Measurements from ENCODE around the gene TSPAN5.

TSPAN5 gene

GRCh38 chr4:98568941-98569663 lies 89.3 kb downstream of the TSPAN5 start:
- H3K36me3 Mint-ChIP-seq (ENCODE audit: low read depth): peaks cover 11% of the 10 kb centered on the region

GRCh38 chr4:98567611-98568010 lies 90.8 kb downstream of the TSPAN5 start:
- H3K9me3 Mint-ChIP-seq: no peaks in the 10 kb centered on the region
- H3K36me3 Mint-ChIP-seq (ENCODE audit: low read depth): peaks cover 5% of the 10 kb centered on the region
- H3K4me3 Mint-ChIP-seq: no peak overlapping the region
- no peak overlapping the region for H3K27ac Mint-ChIP-seq
- no peak for DNase-seq (ENCODE audit: low spot score)
- H3K4me1 Mint-ChIP-seq (ENCODE audit: low read depth): peaks cover 20% of the 10 kb centered on the region
- H3K27me3 Mint-ChIP-seq (ENCODE audit: low read depth): no peaks in the 10 kb centered on the region

More at GRCh38 chr4:98568941-98569663, 89.3 kb downstream of the TSPAN5 start:
- Mint-ChIP-seq H3K4me3 (no peak overlapping the region), H3K9me3 (no peaks in the 10 kb centered on the region), H3K27ac (no peak overlapping the region), H3K27me3 (ENCODE audit: low read depth) (no peaks in the 10 kb centered on the region), H3K4me1 (ENCODE audit: low read depth) (peaks cover 20% of the 10 kb centered on the region)
- DNase-seq (ENCODE audit: low spot score): no peak

GRCh38 chr4:98566361-98567008 lies 91.9 kb downstream of the TSPAN5 start:
- Mint-ChIP-seq H3K36me3 (ENCODE audit: low read depth) (peaks cover 7% of the 10 kb centered on the region), H3K4me1 (ENCODE audit: low read depth) (peaks cover 14% of the 10 kb centered on the region), H3K27me3 (ENCODE audit: low read depth) (no peaks in the 10 kb centered on the region), H3K27ac (no peak overlapping the region), H3K9me3 (no peaks in the 10 kb centered on the region), H3K4me3 (no peak overlapping the region)
- no peak for DNase-seq (ENCODE audit: low spot score)

GRCh38 chr4:98565681-98566301 lies 92.6 kb downstream of the TSPAN5 start:
- H3K9me3 Mint-ChIP-seq: no peaks in the 10 kb centered on the region
- no peak overlapping the region for H3K27ac Mint-ChIP-seq
- no peak for DNase-seq (ENCODE audit: low spot score)
- H3K36me3 Mint-ChIP-seq (ENCODE audit: low read depth): peaks cover 7% of the 10 kb centered on the region
- H3K4me3 Mint-ChIP-seq: no peak overlapping the region
- H3K27me3 Mint-ChIP-seq (ENCODE audit: low read depth): no peaks in the 10 kb centered on the region
- peaks cover 11% of the 10 kb centered on the region for H3K4me1 Mint-ChIP-seq (ENCODE audit: low read depth)

- Mint-ChIP-seq H3K4me1 (ENCODE audit: low read depth) (peaks cover 5% of the 10 kb centered on the region), H3K4me3 (no peak overlapping the region), H3K27me3 (ENCODE audit: low read depth) (no peaks in the 10 kb centered on the region), H3K27ac (no peak overlapping the region), H3K36me3 (ENCODE audit: low read depth) (peaks cover 7% of the 10 kb centered on the region), H3K9me3 (no peaks in the 10 kb centered on the region)
- DNase-seq (ENCODE audit: low spot score): no peak
Measured at GRCh38 chr4:98564852-98565251, 93.6 kb downstream of the TSPAN5 start.

GRCh38 chr4:98560321-98560720 lies 98.1 kb downstream of the TSPAN5 start:
- Mint-ChIP-seq H3K4me3 (no peak overlapping the region), H3K27ac (no peak overlapping the region), H3K36me3 (ENCODE audit: low read depth) (peaks cover 1% of the 10 kb centered on the region), H3K4me1 (ENCODE audit: low read depth) (peaks cover 3% of the 10 kb centered on the region), H3K27me3 (ENCODE audit: low read depth) (no peaks in the 10 kb centered on the region), H3K9me3 (no peaks in the 10 kb centered on the region)
- no peak for DNase-seq (ENCODE audit: low spot score)

- Mint-ChIP-seq H3K4me3 (no peak overlapping the region), H3K27ac (no peak overlapping the region), H3K9me3 (no peaks in the 10 kb centered on the region), H3K36me3 (ENCODE audit: low read depth) (peaks cover 7% of the 10 kb centered on the region), H3K4me1 (ENCODE audit: low read depth) (peaks cover 6% of the 10 kb centered on the region), H3K27me3 (ENCODE audit: low read depth) (no peaks in the 10 kb centered on the region)
- DNase-seq (ENCODE audit: low spot score): no peak
Measured at GRCh38 chr4:98558471-98559169, 99.8 kb downstream of the TSPAN5 start.

- Mint-ChIP-seq H3K27ac (no peak overlapping the region), H3K4me1 (ENCODE audit: low read depth) (peaks cover 8% of the 10 kb centered on the region), H3K36me3 (ENCODE audit: low read depth) (peaks cover 10% of the 10 kb centered on the region), H3K9me3 (peaks cover under 1% of the 10 kb centered on the region), H3K4me3 (no peak overlapping the region), H3K27me3 (ENCODE audit: low read depth) (no peaks in the 10 kb centered on the region)
- no peak for DNase-seq (ENCODE audit: low spot score)
Measured at GRCh38 chr4:98557194-98557892, 101.1 kb downstream of the TSPAN5 start.

GRCh38 chr4:98556451-98556850 lies 102.0 kb downstream of the TSPAN5 start:
- peaks cover 13% of the 10 kb centered on the region for H3K4me1 Mint-ChIP-seq (ENCODE audit: low read depth)
- H3K27ac Mint-ChIP-seq: no peak overlapping the region
- peaks cover 7% of the 10 kb centered on the region for H3K9me3 Mint-ChIP-seq

GRCh38 chr4:98555798-98556445 lies 102.5 kb downstream of the TSPAN5 start:
- no peak for DNase-seq (ENCODE audit: low spot score)
- peaks cover 20% of the 10 kb centered on the region for H3K36me3 Mint-ChIP-seq (ENCODE audit: low read depth)
- H3K9me3 Mint-ChIP-seq: peaks cover 11% of the 10 kb centered on the region
- no peak overlapping the region for H3K4me3 Mint-ChIP-seq
- H3K27me3 Mint-ChIP-seq (ENCODE audit: low read depth): no peaks in the 10 kb centered on the region
- peaks cover 13% of the 10 kb centered on the region for H3K4me1 Mint-ChIP-seq (ENCODE audit: low read depth)
- H3K27ac Mint-ChIP-seq: no peak overlapping the region

More at GRCh38 chr4:98556451-98556850, 102.0 kb downstream of the TSPAN5 start:
- no peak for DNase-seq (ENCODE audit: low spot score)
- Mint-ChIP-seq H3K27me3 (ENCODE audit: low read depth) (no peaks in the 10 kb centered on the region), H3K4me3 (no peak overlapping the region), H3K36me3 (ENCODE audit: low read depth) (peaks cover 16% of the 10 kb centered on the region)

- no peak overlapping the region for H3K27ac Mint-ChIP-seq
- peaks cover 20% of the 10 kb centered on the region for H3K4me1 Mint-ChIP-seq (ENCODE audit: low read depth)
- no peaks in the 10 kb centered on the region for H3K27me3 Mint-ChIP-seq (ENCODE audit: low read depth)
- no peak for DNase-seq (ENCODE audit: low spot score)
- H3K36me3 Mint-ChIP-seq (ENCODE audit: low read depth): peaks cover 15% of the 10 kb centered on the region
- H3K9me3 Mint-ChIP-seq: peaks cover 15% of the 10 kb centered on the region
- no peak overlapping the region for H3K4me3 Mint-ChIP-seq
Measured at GRCh38 chr4:98546910-98547594, 111.4 kb downstream of the TSPAN5 start.

GRCh38 chr4:98544818-98545414 lies 113.5 kb downstream of the TSPAN5 start:
- no peak for DNase-seq (ENCODE audit: low spot score)
- H3K36me3 Mint-ChIP-seq (ENCODE audit: low read depth): peaks cover 4% of the 10 kb centered on the region
- H3K4me1 Mint-ChIP-seq (ENCODE audit: low read depth): peaks cover 18% of the 10 kb centered on the region
- peak overlapping the region; percentile 37 for H3K4me3 Mint-ChIP-seq
- H3K27ac Mint-ChIP-seq: peak overlapping the region; percentile 80
- H3K27me3 Mint-ChIP-seq (ENCODE audit: low read depth): no peaks in the 10 kb centered on the region
- H3K9me3 Mint-ChIP-seq: peaks cover under 1% of the 10 kb centered on the region
